PC-3 (cell line): ENCODE results near the gene KCNJ10.

Experiments
- CTCF ChIP-seq: fragments of 300-600 bp; sonication (generic); conservative IDR thresholded peaks from 2 replicates; pipeline ENCODE4 v1.5.1; 2017; ENCODE audit warnings: antibody characterized with exemption, low read depth, mild to moderate bottlenecking, low read length
- EZH2phosphoT487 ChIP-seq: fragments of 300-600 bp; sonication (generic); IDR thresholded peaks from 2 replicates; pipeline ENCODE4 v1.6.1; 2018; ENCODE audit warnings: mild to moderate bottlenecking, antibody characterized with exemption, low read length, borderline replicate concordance

DNA sequence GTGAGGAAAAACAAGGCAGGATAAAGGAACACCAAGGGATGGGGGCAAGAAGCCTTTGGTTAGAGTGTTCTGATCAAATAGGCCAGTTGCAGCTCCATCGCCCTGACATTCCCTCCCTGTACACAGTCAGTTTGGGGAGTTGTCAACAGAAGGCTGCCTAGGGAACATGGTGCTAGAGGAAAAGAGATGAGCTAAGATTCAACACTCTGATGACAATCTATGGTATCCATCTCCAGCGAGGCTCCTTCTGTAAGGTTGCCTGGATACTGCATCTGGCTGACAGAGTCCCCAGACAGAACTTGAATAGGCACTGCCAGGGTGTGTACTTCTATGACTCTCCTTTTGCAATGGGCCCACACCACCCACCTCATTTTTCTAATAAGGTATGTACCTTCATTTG, 104.7 kb downstream of the KCNJ10 start:
- TF ChIP-seq EZH2phosphoT487, result no peak
- no peak for TF ChIP-seq CTCF
